Mucosa of descending colon (tissue), 3 donors: ENCODE data around the gene TMEM37. TPM values are rescaled to one million over a fixed set of nuclear protein-coding genes. Genes with fewer than 3 reads are reported as not detected.

Experiments
- ATAC-seq: fragments of 200-7000 bp; cut with Tn5 transposase; one replicate; pipeline ENCODE4 v1.9.1; 2020; ENCODE audit warnings: mild to moderate bottlenecking, moderate library complexity
- DNase-seq, 3 donors: peaks; one replicate each; pipeline ENCODE4 v3.0.0-alpha.2; 2020
- H3K36me3 ChIP-seq: fragments of 200-600 bp; one replicate; pipeline ENCODE4 v1.8.0; 2021; ENCODE audit warnings: low read depth, mild to moderate bottlenecking
- H3K4me1 ChIP-seq: fragments of 200-600 bp; one replicate; pipeline ENCODE4 v1.8.0; 2021; ENCODE audit warnings: low read depth, mild to moderate bottlenecking
- H3K4me3 ChIP-seq: fragments of 200-600 bp; one replicate; pipeline ENCODE4 v1.8.0; 2021; ENCODE audit warnings: mild to moderate bottlenecking
- H3K9me3 ChIP-seq: fragments of 200-600 bp; one replicate; pipeline ENCODE4 v1.8.0; 2021; ENCODE audit warnings: mild to moderate bottlenecking
- intact Hi-C, 2 donors: fragments of 100-400 bp; cut with DNase I in 1 of 2; cut with micrococcal nuclease in 1 of 2; formaldehyde crosslinking; loops; one replicate each; pipeline versions ENCODE4 v1.11.0 to v1.11.1; 2022; cut with DNase I, micrococcal nuclease
- total RNA-seq, 3 donors: library from RNA; stranded (reverse); fragmentation: NEBNext Ultra II Directional in 2 of 3; extraction: Animal tissue kit (Norgen Biotek cat#: 25700) in 2 of 3; gene quantifications; one replicate each; pipeline versions ENCODE4 v1.2.1 to v1.2.4, GENCODE V29; 2021 to 2023
- TF ChIP-seq, protein P1 (sequence below): fragments of 200-600 bp; IDR thresholded peaks from one replicate; pipeline ENCODE4 v1.8.0; 2022; ENCODE audit warnings: antibody characterized with exemption, mild to moderate bottlenecking
- donor health status: DM: no; HTN: no; CAD: no; lungs with moderate emphysema.
- donor health status: DM: no; HTN: no; CAD: no.
- donor health status: DM: no; HTN: yes; CAD: no.

Gene TMEM37
- total RNA-seq, 3 donors from 2014 or later: 54.0 to 173 (median 100) TPM

DNA sequence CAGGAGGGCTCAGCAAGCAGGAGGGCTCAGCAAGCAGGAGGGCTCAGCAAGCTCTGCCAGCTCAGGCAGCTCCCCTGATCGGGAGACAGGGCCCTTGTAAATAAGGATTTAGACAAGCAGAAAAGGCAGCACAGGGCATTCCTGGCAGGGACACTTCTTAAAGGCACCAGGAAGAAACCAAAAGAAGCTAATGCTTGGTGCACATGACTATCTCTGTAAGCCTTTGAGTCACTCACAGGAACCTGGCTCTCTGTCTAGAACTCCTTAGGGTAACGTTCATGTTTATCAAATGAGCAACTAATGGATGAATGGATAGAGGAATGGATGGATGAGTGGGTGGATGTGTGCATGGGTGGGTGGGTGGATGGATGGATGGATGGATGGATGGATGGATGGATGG, 28.4 kb downstream of the TMEM37 start:
- Histone ChIP-seq H3K4me3 (no peak overlapping the region), H3K9me3 (no peaks in the 10 kb centered on the region), H3K36me3 (no peaks in the 10 kb centered on the region), H3K4me1 (no peaks in the 10 kb centered on the region)
- DNase-seq (no peak), ATAC-seq (no peak)
- TF ChIP-seq, protein P1, sequence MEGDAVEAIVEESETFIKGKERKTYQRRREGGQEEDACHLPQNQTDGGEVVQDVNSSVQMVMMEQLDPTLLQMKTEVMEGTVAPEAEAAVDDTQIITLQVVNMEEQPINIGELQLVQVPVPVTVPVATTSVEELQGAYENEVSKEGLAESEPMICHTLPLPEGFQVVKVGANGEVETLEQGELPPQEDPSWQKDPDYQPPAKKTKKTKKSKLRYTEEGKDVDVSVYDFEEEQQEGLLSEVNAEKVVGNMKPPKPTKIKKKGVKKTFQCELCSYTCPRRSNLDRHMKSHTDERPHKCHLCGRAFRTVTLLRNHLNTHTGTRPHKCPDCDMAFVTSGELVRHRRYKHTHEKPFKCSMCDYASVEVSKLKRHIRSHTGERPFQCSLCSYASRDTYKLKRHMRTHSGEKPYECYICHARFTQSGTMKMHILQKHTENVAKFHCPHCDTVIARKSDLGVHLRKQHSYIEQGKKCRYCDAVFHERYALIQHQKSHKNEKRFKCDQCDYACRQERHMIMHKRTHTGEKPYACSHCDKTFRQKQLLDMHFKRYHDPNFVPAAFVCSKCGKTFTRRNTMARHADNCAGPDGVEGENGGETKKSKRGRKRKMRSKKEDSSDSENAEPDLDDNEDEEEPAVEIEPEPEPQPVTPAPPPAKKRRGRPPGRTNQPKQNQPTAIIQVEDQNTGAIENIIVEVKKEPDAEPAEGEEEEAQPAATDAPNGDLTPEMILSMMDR: no peak
- intact Hi-C loops: no loop called here

DNA sequence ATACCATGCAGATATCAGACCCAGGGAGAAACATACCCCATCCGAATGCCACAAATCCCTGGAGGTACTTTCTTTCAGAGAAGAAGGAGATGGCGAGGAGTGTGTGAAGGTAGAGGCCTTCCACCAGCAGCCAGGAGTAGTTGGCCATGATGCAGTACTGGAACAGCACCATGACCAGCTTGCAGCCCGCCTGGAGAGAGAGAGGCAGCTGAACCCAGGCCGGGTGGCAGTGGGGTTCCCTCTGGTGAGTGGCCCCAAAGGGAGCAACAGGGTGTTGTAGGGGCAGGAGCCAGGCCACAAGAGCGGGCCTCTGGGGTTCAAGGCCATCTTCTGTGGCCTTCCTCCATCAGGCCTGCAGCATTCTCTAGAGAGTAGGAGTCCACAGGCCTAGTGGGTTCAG, 30.2 kb downstream of the TMEM37 start:
- ATAC-seq (no peak), DNase-seq (no peak)
- Histone ChIP-seq H3K4me1 (no peaks in the 10 kb centered on the region), H3K36me3 (no peaks in the 10 kb centered on the region), H3K9me3 (no peaks in the 10 kb centered on the region), H3K4me3 (no peak overlapping the region)
- TF ChIP-seq, protein P1: no peak
- intact Hi-C loops: no loop called here

DNA sequence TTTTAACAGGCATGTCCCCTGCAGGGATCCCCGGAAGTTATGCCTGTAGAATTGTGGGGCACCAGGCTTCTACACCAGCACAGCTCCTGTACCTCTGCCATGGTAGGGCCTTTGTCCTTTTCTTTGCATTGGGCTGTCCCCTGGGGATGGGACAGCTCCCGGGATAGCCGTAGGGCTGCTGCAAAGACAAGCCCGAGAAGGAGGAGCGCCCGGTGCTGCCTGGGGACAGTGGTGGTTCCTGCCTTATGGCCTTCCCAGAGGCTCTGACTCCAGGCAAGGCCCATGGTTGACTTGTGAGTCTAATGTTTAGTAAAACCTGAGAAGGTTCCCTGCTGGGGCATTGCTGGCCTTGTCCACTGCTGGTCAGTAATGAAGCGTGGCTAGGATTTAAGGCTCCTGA, 30.9 kb downstream of the TMEM37 start:
- ATAC-seq: no peak
- TF ChIP-seq, protein P1: no peak
- intact Hi-C loops: no loop called here

DNA sequence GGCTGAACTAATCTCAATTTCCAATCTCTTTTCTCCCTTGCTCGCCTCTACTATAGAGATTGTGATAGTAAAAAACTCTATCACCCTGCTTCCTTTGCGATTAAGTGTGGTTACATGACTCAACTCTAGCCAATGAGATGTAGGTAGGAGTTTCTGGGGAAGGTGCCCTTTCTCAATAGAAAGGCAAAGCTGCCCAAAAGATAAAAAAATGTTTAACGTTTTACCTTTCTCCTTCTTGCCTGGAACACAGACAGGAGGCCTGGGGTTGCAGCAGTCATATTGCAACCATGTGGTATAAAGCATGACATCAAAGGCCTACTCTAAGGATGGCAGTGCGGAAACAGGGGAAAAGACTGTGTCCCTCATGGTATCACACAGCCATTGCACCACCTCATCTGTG, 31.5 kb downstream of the TMEM37 start:
- DNase-seq (no peak), ATAC-seq (no peak)

More for the DNA sequence above, 30.9 kb downstream of the TMEM37 start:
- H3K4me3 ChIP-seq: no peak overlapping the region
- no peaks in the 10 kb centered on the region for H3K36me3 ChIP-seq
- no peaks in the 10 kb centered on the region for H3K9me3 ChIP-seq
- no peaks in the 10 kb centered on the region for H3K4me1 ChIP-seq
- DNase-seq: no peak

DNA sequence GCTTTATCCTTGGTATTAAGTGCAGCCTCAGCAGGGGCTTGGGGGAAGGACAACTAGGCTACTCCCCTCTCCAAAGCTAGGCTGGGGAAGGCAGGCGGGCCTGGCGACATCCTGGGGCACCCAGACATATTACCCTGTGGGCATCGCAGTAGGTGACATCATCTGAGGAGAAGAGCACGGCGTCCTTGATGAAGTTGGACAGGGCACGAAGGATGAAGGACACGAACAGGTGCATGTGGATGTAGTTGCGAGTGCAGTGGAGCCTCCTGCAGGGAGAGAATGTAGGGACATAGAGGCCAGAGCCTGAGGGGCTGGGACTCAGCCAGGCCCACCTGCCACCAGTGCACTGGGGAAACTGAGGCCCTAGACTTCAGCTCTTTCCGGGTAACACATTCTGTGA, 32.3 kb downstream of the TMEM37 start:
- intact Hi-C loops: no loop called here
- ATAC-seq: no peak
- DNase-seq: no peak
- Histone ChIP-seq H3K4me1 (no peaks in the 10 kb centered on the region), H3K9me3 (no peaks in the 10 kb centered on the region), H3K36me3 (no peaks in the 10 kb centered on the region), H3K4me3 (no peak overlapping the region)
- TF ChIP-seq, protein P1: no peak

More for the DNA sequence above, 31.5 kb downstream of the TMEM37 start:
- TF ChIP-seq, protein P1: no peak
- Histone ChIP-seq H3K4me1 (no peaks in the 10 kb centered on the region), H3K4me3 (no peak overlapping the region), H3K36me3 (no peaks in the 10 kb centered on the region), H3K9me3 (no peaks in the 10 kb centered on the region)
- intact Hi-C loops: no loop called here

DNA sequence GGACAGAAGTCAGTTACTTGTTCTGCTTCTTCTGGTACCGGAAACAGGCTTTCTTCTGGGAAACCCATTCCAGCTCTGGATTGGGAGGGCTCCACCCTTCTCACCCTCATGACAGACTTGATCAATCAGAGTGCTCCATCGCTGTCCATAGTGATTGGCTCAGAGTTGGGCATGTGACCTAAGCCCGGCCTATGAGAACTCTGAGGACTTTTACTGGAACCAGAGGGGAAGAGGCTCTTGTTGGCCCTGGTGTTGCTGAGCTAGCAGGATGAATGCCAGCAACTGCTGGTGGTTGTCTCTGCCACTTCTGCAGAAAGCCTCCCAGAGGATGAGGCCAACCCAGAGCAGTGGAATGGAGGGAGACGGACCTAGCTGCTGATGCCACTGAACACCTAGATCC, 33.3 kb downstream of the TMEM37 start:
- ATAC-seq: peak; percentile 29

More for the DNA sequence above, 33.3 kb downstream of the TMEM37 start:
- Histone ChIP-seq H3K36me3 (no peaks in the 10 kb centered on the region), H3K4me3 (no peak overlapping the region), H3K9me3 (no peaks in the 10 kb centered on the region), H3K4me1 (no peaks in the 10 kb centered on the region)
- DNase-seq: no peak
- TF ChIP-seq, protein P1: no peak
- intact Hi-C loops: no loop called here
